Keratinocyte (primary cell): ENCODE results near the gene PPP1R14B.

ENCODE experiments used
- CTCF ChIP-seq, 3 experiments: IDR thresholded peaks in 1 of 3; conservative IDR thresholded peaks in 1 of 3; optimal IDR thresholded peaks in 1 of 3; 2 replicates in 2 of 3; 3 replicates in 1 of 3; pipeline versions ENCODE3 to v1.5.1; 2011; ENCODE audit warnings: low read length in 3 of 3, mild to moderate bottlenecking in 3 of 3, moderate library complexity in 2 of 3, control low read depth in 1 of 3, inconsistent platforms in 1 of 3; ENCODE audit not compliant: insufficient read depth in 2 of 3; ENCODE audit errors: extremely low read depth in 1 of 3
- EZH2 ChIP-seq: IDR thresholded peaks from one replicate; pipeline ENCODE4 v1.6.1; 2012; ENCODE audit warnings: inconsistent platforms, mild to moderate bottlenecking, low read length, moderate library complexity

- TF ChIP-seq CTCF (optimal IDR thresholded peaks at IDR 0.05 in 1 of 3, IDR thresholded peaks at IDR 0.05 in 1 of 3, conservative IDR thresholded peaks at IDR 0.05 in 1 of 3; ENCODE audit: extremely low read depth in 1 of 3, insufficient read depth in 2 of 3, low read length in 3 of 3) (no peak), EZH2 (no peak)
These were observed 11.1 kb downstream of the PPP1R14B start for GRCh38 chr11:64235437-64236161.
